ENCODE data around the gene TCP10L.
"Not testable (repeated sequence)": the region's sequence is repeated elsewhere in the genome, so short reads cannot be mapped to it uniquely, and the experiment has no call there.

The TCP10L gene, protein sequence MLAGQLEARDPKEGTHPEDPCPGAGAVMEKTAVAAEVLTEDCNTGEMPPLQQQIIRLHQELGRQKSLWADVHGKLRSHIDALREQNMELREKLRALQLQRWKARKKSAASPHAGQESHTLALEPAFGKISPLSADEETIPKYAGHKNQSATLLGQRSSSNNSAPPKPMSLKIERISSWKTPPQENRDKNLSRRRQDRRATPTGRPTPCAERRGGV

DNA sequence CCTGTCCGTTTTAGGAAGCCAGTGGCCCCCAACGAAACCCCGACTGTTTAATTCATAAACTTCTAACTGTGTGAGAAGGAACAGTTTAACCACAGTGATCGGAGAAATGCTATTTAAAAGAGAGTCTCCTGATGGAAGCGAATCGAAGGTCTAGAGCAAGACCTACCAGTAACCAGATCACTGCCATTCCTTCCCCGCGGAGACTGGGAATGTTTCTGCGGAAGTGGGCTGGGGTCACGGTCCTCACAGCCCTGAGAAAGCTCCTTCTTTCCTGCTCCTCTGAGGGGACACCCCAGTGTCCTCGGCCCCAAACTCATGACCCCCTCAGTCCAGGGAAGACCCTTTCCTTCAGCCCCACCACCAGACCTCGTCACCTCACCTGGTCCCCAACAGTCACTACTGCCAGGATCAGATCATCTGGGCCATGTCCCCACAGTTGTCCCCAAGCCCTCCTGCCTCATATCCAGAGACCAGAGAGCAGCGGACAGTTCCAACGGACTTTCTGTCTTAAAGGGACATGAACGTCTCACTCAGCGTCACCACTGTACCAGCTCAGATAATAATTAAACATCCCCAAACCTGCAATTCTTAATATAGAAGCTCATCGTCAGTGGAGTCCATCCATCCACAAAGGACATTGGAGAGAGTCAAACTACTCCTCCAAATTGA, at the start of gene TCP10L:
Gene TCP10L (minus strand): TSS at position 482 of the 669 bp plus-strand sequence. CDS start 1,219 bp downstream, outside the sequence.
- no peak for DNase-seq

DNA sequence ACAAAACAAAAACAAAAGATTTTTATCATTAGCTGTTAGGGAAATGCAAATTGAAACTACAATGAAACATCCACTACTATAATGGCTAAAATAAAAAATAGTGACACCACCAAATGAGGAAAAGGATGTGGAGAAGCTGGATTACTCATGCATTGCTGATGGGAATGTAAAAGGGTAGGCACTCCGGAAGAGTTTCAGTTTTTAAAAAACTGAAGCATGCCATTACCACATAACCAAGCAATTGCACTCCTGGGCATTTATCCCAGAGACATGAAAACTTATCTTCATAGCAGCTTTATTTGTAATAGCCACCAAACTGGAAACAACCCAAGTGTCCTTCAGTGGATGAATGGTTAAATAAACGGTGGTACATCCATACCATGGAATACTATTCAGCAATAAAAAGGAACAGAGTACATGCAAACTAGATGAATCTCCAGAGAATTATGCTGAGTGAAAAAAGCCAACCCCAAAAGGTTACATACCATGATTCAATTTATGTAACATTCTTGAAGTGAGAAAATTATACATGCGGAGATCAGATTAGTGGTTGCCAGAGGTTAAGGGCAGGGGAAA, 41.4 kb upstream of the TCP10L start:
- no peak for DNase-seq

DNA sequence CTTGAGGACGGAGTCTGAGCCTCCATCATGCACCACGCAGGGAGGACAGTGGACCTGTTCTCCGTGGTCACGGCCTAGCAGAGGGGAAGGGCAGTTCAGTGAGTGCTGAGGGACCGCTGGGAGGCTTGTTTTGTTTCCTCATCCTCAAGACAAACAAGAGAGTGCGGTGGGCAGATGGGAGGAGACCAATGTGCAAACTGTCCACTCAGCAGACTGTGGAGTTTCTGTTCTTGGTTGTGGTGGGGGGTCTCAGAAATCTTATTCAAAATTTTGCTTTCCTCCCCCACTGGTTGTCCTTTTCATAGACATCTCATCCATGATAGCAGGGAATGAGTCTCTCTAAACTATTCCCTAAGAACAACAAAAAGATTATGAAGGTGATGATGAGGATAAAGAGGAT, 32.9 kb upstream of the TCP10L start:
- DNase-seq, result not testable (repeated sequence)

DNA sequence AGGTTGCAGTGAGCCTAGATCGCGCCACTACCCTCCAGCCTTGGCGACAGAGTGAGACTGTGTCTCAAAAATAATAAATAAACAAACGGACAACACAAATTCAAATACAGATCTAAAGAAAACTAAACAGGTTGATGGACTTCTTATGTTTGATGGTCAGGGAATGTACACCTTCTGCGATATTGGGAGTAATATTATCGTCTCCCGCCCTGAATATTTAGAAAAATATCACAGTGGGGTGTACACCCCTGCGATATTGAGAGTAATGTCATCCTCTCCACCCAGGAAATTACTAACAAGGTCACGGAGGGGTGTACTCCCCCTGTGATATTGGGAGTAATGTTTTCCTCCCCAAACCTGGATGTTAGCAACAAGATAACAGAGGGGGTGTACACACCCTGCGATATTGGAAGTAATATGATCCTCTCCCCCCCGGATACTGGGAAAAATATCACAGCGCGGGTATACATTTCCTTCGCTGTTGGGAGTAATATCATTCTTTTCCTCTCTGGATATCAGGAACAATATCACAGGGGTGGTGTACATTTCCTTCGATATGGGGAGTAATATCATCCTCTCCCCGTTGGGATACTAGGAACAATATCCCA, 28.2 kb upstream of the TCP10L start:
- peak; percentile 2 for DNase-seq

DNA sequence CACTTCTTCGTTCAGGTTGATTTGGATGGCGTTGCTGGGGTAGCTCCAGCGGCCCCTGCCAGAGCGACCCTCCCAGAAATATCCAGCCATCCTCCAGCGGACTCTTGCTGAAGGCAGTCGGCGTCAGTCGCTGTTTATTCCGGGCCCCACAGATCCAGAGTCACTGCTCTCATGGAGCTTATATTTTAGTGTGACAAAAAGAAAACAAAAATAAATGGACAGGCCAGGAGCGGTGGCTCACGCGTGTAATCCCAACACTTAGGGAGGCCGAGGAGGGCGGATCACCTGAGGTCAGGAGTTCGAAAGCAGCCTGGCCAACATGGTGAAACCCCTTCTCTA, 27.6 kb upstream of the TCP10L start:
- DNase-seq, result no peak

DNA sequence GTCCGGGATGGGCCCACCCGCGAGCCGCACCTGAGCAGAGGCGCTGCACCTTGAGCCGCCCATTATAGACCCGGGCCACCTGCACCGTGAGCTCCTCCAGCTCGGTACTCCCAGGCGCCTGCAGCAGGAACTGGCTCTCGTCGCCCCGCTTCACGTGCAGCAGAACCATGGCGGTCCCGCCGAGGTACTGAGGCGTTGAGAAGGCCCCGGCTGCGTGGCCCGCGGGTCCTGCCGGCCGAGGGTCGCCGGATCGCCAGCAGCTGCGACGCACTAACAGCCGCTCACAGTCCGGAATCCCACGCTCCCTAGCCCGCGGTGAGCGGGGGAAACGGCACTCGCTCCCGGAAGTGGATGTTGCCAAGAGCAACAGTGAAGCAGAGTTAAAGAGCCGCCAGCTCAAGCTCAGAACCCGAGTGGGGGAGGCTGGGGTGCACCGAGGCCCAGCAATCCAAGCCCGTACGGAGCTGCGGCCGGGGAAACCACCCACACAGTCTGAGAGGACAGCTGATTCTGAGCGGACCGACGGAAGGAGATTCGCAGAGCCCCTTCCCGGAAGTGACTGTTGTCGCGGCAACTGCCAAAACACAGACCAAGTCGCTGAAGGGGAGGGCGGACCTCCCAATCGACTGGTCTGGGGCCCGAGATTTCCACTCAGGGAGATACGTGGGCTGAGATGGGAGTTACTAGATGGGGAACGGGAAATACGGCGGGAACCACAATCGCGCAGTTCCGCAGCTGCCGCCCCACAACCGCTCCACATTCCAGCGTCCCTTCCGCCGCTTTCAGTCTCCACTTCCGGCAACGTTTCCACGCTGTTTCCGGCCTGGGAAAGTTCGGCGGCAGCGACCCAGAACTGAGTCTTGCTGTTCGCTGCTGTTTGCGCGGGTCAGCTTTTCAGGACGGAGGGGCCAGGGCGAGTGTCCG, 27.0 kb upstream of the TCP10L start, which contains the start of gene CFAP298:
Gene CFAP298 (minus strand): TSS at position 303 of the 924 bp plus-strand sequence. CDS start 134 bp downstream, at position 169.
- DNase-seq, result peak; percentile 93

DNA sequence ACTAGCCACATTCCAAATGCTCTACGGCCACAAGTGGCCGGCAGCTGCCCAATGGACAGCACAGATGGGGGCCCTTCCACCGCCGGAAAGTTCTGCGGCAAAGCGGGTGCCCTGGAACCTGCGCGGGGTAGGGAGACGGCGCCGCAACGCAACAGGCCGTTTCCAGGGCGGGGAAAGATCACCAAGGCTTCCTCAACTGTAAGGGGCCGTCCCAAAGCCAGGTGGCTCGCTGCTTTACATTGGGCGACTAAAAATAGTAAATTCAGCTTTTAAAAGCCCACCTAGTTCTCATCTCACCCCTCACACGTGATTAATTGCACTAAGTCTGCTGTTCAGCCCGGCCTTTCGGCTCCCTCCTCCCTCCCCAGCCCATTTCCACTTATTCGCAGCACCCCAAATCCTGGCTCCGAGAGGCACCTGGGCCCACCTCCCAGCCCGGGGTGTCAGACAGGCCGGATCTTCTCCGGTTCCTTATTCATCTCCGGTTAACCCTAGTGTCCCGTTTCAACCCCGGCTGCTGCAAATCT, 26.2 kb upstream of the TCP10L start:
- peak; percentile 35 for DNase-seq

DNA sequence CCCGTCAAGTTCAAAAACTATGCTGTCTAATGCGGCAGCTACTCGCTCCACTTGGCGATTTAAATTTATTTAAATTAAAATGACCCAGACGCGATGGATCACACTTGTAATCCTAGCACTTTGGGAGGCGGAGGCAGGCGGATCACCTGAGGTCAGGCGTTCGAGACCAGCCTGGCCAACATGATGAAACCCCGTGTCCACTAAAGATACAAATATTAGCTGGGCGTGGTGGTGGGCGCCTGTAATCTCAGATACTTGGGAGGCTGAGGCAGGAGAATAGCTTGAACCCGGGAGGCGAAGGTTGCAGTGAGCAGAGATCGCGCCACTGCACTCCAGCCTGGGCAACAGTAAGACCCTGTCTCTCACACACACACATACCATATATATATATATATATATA, 25.6 kb upstream of the TCP10L start:
- DNase-seq, result not testable (repeated sequence)

DNA sequence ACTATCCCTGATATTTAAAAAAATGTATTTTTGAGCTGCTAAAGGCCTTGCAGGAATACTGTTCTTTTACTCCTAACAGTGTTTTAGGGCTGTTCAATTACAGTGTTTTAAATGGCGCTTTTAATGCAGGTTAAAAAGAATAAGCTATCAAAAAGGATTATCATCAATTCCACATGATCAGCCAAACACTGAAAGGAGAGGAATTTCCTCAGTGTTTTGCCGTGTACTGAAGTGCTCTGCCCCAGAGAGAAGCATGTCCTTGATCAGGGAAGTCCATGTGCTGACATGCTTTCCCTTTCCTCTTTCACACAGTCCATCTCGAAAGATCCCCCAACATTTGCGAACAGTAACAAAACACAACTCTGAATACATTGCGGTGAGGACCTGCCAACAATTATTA, 23.5 kb upstream of the TCP10L start:
- DNase-seq, result no peak

DNA sequence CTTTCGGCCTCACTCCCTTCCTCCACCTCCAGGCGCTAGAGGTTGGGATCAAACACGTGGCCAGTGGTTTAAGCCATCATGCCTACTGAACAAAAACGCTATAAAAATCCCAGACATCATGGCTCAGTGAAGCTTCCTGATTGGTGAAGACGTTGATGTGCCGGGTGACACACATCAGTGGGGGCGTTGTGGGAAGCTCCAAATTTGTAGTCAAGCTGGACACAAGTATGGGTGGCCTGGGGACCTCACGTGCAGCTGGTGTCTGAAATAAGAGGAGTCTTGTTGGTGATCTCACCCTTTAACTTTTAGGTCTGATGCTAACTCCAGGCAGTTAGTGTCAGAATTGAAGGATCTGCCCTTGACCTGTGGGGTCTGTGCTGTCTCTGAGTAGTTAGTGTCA, 20.1 kb upstream of the TCP10L start:
- DNase-seq, result no peak

DNA sequence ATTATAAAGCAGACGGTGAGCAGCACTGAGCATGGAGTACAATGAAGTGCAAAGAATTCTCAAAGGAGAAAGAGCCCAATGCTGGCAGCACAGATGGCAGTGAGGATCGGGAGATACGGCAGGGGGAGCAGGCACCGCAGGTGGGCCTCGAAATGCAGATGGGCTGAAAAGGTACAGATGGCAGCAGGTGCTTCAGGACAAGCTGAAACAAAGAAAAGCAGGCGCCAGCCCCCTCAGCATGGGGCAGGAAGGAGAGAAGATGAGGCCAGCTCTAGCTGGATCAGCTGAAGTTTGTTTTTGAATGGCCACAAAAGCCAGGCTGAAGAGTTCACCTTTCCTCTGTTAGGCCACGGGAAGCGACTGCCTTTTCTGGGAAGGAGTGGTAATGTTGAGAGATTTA, 19.1 kb upstream of the TCP10L start:
- no peak for DNase-seq

DNA sequence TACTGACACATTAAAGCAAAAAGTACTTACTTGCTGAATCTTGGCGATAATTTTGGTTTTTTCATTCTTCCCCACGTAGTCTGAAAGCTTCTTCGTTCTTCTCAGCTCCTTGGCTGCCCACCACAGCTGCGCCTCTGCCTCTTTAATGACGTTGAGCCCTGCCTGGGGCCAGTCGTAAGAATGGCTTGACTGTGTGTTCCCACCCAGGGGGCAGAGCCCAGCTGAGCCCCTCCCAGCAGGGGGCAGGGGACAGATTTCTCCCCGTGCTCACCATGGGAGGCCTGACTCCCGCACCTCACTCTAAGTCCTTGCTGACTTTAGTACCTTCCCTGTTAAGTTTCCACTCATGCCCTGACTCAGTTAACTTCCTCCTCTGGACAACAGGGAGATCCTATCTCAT, 17.8 kb upstream of the TCP10L start:
- no peak for DNase-seq

DNA sequence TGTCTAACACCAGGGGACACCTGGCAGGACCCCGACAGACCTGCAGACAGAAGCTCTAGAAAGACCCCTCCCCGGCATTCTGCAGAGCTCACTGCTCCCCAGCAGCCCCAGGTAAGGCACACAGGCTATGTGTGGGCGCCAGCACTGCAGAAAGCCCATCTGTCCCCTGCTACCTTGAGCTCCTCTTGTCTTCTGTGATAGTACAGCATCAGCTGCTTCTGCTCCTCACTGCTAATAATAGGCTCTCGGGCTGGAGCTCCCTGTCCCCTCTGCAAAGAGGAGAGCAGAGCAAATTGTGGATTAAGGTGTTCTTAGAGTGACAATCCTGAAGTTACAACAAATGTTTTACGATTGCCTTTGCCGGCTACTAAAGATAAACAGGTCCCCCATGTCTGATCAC, 16.8 kb upstream of the TCP10L start:
- DNase-seq, result no peak

DNA sequence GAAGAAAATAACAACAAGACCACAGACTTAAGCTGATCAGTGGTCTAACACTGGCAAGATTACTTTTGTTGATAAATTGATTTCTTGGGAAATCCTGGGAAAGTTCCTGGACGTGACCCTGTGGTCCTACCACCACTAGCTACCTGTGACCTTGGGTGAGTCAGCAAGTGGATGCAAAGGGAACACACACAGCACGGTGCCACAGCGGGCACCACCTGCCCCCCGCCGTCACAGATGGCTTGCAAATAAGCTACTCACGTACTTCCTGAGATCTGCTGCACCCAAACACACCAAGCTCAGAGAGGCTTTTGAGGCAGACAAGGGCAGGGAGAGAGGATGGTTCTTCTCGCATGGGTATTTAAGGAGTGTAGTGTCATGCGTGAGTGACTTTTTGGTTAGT, 14.2 kb upstream of the TCP10L start:
- DNase-seq, result no peak

DNA sequence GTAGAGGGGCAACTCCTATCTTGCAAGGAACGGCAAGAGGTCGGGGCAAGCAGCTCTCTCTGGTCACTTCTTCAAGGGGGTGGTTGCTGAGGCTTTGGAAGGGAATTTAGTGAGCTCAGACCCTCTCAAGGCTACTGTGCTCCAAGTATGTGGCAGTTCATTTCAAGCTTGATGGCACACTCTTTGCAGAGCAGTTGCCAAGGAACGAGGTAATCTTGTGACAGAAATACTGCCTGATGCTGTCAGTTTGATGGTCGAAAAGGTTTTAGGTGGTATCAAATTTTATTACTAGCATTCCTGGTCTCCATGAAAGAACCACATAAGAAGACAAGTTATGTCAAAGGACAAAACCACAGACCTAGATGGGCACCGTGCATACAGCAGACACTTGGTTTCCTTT, 13.8 kb upstream of the TCP10L start:
- no peak for DNase-seq

DNA sequence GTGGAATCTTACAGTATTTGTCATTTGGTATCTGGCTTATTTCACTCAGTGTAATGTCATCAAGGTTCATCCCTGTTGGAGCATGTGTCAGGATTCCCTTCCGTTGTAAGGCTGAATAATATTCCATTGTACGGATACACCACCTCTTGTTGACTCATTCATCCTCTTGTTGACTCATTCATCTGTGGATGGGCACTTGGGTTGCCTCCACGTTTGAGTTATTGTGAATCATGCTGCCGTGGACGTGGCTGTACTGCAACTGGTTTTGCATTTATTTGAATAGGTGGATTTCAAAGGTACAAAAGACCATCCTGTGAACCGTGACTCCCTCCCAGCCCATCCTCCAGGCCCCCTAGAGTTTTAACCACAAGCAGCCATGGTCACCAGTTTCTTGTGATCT, 11.9 kb upstream of the TCP10L start:
- no peak for DNase-seq

DNA sequence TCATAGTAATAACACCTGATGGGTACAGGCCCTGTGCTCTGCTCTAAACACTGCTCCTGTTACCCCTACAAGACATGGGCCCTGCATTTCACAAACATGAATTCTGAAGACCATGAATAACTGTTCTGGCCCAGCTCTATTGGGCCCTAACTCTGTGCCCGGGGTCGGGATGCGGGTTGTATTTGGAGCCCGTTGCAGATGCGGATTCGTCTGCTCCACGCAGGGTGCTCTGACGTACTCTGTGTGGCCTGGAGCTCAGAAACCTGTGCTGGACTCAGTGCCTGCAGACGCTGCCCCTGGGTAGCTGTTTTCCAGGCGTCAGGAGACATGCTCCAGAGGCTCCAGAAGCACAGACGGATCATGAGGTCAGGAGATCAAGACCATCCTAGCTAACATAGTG, 10.1 kb upstream of the TCP10L start:
- no peak for DNase-seq

DNA sequence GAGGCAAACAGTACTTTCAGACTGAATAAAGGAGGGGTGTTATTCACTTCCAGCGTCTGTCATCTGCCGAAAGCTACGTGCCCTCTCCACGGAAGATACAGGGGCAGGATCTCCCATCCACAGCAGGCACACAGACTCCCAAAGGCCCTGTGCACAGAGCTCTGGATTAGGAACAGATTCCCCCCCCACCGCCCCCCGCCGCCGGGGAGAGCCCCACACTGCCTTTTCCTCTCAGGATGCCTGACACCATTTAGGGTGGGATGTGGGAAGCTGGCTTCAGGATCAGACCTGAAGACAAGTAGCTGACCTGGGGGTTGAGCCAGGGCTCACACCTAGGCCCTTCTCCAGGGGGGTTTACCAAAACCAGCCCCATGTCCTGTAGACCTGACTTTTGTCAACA, 8.4 kb upstream of the TCP10L start:
- no peak for DNase-seq

DNA sequence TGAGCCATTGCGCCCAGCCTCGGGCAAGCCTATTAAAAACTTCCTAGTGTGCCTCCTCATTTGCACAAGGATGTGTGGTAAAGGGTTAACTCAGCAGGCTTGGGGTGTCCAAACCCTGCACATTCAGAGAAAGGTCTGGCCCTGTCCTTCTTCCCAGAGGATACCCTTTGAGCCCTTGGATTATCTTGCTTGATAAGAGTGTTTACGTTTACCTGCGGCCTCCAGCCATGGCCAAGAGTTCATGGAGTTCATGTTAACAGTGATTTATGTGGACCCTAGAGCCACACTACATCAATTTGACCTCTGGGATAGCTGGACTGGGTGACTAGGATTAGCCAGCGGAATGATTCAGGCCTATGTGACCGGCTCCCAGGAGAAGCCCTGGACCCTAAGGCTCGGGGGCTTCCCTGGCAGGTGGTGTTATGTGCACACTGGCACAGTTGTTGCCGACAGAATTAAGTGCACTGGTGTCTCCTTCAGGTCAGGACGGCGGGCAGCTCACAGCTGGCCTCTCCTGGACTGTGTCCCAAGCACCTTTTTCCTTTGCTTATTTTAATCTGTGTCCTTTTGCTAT, 7.7 kb upstream of the TCP10L start:
- DNase-seq, result no peak

DNA sequence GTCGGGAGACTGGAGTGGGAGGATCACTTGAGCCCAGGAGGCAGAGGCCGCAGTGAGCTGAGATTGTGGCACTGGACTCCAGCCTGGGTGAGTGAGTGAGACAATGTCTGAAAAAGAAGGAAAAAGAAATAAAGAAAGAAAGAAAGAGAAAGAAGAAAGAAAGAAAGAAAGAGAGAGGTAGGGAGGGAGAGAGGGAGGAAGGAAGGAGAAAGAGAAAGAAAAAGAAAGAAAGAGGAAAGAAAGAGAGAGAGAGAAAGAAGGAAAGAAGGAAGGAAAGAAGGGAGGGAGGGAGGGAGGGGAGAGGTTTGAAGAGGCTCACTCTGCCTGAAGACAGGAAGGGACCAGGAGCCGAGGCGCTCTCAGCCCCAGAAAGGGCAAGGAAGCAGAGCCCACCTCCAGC, 4.8 kb upstream of the TCP10L start:
- DNase-seq, result no peak

DNA sequence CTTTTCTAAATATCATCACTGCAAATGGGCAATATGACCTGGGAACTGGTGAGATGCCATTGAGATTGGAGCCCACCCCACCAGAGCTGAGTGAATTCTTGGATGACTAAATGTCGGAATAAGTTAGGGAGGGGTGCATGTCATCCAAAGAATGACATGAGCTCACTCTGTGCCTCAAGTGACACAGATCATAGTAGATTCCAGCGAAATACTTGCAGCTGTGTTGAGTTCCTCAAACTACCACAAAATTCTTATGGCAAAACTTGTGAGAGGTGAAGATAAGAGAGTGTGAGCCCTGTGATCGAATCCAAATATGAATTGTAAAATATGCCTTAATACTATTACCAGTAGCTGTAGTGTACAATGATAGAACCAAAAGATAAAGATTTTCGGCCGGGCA, 2.3 kb upstream of the TCP10L start:
- DNase-seq, result no peak

DNA sequence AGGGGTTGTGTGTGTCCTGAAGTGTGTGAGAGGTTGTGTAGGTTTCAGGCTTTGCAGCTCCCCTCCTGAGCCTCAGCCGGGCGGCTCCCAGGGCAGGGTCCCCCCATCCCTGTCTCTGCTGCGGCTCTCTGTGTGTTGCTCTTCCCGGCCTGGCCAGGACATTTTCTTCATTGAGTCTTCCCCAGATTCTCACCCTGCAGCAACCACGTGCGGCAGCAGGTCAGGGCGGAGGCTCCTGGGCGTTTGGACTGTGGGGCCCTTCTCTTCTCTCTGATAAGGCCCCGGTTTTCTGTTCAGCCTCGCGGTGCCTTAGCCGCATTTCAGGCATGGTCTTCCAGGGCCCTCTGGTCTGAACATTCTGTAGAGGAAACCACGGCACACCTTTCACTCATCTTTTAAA, 1.8 kb upstream of the TCP10L start:
- no peak for DNase-seq

Data from CD4-positive, alpha-beta T cell treated with Interleukin-21 for 1 hour (primary cell).